Activated CD4-positive, alpha-beta T cell treated with anti-CD3 and anti-CD28 coated beads, Interleukin-2, Interleukin-4, amounts not matched to agents 100 ng/mL and 50 ng/mL, durations not matched to agents 16 hours and 8 hours (primary cell): ENCODE results near the gene CGAS.

Source experiments
- DNase-seq: peaks from one replicate; pipeline ENCODE4 v3.0.0-alpha.2; 2020; ENCODE audit warnings: low spot score

CGAS gene

DNA sequence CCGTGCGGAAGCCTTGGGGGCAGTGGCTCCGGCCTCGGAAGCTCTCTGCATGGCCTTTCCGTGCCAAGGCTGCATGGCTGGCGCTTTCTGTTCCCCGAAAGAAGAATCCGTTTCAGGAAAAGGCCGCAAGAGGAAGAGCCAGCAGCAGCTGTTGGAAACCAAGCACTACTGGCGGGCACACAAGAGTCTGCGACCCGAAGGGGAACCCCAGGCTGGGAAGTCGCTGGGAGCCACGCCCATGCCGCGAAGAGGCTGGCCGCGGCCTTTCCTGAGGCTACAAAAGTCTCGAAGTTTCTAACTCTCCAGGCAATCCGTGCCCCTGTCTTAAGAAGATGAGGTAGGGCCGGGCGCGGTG lies at the start of gene CGAS:
Gene CGAS, minus strand, starts transcription at position 191 of the 355 bp plus-strand sequence. Its CDS starts 116 bp downstream, at position 75.
- peak; percentile 90 for DNase-seq

DNA sequence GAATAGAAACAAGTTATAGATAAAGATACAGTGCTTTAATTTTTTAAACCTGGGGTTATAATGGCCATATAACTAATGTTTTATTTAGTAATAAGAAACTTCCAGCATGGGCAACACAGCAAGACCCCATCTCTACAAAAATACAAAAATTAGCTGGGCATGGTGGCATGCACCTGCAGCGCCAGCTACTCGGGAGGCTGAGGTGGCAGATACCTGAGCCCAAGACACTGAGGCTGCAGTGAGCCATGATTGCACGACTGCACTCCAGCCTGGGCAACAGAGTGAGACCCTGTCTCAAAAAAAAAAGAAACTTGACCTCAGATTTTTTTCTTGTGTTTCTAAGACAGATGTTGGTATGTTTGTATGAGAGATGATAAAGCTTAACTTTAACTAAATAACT lies 45.8 kb upstream of the CGAS start:
- DNase-seq: no peak

DNA sequence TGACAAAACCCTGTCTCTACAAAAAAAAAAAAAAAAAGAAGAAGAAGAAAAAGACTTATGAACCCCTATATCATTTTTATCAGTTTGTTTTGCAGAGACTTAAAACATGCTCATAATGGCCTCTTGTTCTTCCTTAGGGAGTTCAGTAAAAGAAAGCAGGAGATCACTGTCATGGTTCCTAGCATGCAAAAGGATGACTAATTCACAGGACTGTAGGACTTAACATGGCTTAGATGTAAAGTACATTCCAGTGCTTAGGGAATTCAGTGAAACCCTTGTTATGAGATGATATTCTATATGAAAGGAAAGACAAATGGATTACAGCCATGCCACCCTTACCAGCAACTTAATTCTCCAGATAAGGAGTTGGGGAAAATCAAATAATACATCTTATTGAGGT lies 39.3 kb upstream of the CGAS start:
- no peak for DNase-seq

DNA sequence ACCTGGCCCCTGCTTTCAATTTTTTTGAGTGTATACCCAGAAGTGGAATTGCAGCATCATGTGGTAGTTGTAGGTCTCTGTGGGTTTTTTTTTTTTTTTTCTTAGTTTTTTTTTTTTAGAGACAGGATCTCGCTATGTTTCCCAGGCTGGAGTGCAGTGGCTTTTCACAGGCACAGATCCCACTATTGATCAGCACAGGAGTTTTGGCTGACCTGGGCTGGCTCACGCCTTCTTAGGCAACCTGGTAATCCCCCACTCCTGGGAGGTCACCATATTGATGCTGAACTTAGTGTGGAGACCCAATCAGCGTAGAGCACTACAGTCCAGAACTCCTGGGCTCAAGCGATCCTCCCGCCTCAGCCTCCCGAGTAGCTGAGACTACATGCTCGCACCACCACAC lies 35.4 kb upstream of the CGAS start:
- no peak for DNase-seq

DNA sequence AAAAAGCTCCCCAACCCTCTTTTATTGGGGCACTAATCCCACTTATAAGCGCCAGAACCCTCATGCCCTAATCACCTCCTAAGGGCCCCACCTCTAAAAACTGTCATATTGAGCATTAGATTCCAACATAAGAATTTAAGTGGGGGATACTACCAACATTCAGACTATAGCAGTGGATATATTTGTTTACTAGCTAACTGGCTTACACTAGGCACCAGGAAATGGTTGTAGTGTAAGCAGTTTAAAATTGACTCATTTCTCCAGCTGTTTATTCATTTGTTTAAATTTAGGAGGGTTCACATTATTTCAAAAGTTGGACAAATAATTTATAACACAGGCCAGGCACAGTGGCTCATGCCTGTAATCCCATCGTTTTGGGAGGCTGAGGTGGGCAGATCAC lies 32.3 kb upstream of the CGAS start:
- no peak for DNase-seq

DNA sequence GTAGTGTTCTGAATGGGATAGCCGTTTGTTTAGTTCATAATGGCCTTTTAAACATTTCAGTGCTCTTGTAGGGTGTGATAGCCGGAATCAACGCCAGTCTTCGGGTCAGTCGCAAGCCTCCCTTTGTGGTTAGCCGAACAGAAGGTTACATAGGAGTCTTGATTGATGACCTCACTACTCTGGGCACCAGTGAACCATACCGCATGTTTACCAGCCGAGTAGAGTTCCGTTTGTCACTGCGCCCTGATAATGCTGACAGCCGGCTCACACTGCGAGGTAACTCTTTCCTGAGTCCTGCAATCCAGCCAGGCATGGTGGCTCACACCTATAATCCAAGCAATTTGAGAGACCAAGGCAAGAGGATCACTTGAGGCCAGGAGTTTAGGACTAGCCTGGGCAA lies 29.9 kb upstream of the CGAS start:
- DNase-seq: no peak

DNA sequence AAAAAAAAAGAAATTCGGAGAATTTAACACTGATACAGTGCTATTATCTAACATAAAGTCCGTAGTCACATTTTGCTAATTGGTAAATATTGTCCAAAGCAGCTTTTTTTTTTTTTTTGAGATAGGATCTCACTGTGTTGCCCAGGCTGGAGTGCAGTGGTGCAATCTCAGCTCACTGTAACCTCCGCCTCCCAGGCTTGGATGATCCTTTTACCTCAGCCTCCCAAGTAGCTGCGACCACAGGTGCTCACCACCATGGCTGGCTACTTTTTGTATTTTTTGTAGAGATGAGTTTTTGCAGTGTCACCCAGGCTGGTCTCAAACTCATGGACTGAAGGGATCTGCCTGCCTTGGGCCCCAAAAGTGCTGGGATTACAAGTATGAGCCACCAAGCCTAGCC lies 25.3 kb upstream of the CGAS start:
- no peak for DNase-seq

DNA sequence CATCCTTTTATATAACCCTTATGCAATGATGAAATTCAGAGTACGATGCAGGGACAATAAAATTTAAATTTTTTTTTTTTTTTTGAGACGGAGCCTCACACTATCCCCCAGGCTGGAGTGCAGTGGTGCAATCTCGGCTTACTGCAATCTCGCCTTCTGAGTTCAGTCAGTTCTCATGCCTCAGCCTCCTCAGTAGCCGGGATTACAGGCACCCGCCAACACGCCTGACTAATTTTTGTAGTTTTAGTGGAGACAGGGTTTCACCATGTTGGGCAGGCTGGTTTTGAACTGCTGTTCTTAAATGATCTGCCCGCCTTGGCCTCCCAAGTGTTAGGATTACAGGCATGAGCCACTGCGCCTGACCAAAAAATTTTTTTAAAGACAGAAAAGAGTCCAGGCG lies 24.6 kb upstream of the CGAS start:
- peak; percentile 38 for DNase-seq

DNA sequence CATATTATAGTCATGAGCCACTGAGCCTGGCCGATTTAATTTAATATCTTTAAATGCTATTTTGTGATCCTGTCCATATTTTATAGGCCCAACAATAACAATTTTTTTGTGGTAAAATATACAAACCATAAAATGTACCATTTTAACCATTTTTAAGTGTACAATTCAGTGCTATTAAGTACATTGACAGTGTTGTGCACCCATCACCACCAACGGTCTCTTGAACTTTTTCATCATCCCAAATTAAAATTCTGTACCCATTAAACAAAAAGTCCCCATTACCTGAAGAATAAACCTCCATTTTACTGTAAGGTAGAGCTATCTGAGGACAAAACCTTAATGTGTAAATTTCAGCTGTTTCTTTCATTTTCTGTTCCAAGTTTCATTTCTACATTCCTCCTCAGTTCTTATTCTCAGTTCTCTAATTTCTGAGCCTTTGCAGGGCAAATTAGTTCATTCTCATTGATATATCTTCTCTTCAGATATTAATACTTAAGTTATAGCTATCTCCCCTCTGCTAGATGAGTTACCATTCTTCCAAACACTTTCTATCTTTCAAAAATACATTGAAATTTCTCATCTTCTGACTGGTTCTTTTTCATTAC lies 19.7 kb upstream of the CGAS start:
- DNase-seq: no peak

DNA sequence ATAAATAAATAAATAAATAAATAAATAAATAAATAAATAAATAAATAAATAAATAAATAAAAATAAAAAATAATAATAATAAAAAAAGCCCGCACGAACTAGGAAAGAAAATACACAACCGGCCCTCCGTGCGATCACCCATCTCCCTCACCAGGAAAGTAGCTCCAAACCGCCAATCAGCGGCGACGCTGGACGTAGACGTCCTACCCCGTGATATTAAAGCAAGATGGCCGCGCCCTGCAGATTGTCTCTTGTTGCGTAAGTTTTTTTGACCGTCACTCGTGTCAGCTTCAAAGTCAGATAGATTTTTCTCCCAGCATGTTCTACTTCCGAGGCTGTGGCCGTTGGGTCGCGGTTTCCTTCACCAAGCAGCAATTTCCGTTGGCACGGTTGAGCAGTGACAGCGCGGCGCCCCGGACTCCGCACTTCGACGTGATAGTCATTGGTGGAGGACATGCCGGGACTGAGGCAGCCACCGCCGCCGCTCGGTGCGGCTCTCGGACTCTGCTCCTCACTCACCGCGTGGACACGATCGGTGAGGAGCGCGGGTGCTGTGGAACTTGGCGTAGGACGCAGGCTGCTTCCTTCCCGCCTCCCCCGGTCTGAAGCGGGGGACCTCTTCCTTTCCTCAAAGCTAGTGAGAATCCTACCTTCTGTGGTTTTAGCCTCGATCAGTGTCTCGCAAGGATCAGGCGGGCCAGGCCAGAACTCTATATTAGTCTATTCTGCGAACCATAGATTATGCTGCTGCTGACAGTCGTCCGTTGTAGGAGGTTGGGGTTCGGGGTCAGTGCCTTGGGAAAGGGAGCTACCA lies 9.6 kb upstream of the CGAS start, which contains the start of gene MTO1:
Gene MTO1, plus strand, starts transcription at position 201 of the 814 bp plus-strand sequence. Its CDS starts 118 bp downstream, at position 319.
- peak; percentile 94 for DNase-seq

DNA sequence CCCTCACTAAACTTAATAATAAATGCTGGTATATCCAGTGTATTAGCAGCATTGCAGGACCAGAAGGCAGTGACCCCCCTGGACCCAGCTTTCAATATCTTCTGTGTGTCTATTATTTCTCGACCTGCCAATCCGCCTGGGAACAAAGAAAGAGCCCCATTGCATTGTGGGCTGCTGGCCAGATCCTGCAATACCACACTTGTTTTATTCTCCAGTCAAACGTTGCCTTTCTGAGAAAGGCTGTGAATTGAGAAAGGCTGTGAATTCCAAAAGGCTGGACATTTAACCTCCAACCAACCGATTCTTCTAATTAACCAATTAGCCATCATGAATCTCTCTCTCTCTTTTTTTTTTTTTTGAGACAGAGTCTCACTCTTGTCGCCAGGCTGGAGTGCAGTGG lies 8.0 kb upstream of the CGAS start:
- peak; percentile 34 for DNase-seq

DNA sequence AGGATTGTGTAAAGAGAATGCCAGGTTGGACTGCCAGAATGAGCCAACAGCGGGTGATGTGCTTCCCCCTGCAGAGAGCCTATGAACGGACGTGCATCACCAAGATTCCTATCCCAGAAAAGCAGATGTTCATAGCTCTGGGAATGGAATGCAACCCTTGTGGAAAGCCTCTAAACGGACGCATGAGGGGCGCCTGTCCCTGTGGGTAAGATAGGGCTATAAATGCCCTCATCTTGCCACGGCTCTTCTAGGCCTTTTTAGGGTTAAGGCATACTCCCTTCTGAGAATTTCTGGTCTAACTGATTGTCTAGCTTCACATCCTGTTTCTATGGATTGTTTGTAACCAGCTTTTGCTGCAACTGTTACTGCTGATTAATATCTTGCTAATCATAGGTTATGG lies 7.4 kb upstream of the CGAS start:
- DNase-seq: peak; percentile 42

DNA sequence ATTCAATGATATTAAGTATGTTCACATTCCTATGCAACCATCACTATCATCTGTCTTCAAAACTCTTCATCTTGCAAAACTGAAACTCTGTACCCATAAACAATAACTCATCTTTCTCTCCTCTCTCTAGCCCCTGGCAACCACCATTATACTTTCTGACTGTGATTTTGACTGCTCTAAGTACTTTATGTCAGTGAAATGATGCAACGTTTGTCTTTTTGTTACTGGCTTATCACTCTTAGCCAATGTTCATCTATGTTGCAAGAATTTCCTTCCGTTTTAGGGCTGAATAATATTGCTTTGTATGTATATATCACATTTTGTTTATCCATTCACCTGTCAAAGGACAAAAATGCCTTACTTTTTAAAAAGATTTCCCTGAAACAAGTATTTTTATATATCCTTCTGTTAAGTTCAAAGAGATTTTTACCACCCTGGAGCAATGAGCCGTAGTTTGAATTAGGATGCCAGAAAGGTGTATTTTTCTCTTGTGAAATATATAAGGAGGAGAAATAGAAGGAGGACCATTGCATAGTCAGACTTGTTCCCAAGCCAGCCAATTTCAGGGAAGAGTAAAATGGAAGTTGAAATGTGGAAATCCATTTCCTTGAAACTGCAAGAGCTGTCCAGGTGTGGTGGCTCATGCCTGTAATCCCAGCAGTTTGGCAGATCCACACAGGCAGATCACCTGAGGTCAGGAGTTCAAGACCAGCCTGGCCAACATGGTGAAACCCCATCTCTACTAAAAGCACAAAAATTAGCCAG lies 4.0 kb upstream of the CGAS start:
- peak; percentile 78 for DNase-seq

DNA sequence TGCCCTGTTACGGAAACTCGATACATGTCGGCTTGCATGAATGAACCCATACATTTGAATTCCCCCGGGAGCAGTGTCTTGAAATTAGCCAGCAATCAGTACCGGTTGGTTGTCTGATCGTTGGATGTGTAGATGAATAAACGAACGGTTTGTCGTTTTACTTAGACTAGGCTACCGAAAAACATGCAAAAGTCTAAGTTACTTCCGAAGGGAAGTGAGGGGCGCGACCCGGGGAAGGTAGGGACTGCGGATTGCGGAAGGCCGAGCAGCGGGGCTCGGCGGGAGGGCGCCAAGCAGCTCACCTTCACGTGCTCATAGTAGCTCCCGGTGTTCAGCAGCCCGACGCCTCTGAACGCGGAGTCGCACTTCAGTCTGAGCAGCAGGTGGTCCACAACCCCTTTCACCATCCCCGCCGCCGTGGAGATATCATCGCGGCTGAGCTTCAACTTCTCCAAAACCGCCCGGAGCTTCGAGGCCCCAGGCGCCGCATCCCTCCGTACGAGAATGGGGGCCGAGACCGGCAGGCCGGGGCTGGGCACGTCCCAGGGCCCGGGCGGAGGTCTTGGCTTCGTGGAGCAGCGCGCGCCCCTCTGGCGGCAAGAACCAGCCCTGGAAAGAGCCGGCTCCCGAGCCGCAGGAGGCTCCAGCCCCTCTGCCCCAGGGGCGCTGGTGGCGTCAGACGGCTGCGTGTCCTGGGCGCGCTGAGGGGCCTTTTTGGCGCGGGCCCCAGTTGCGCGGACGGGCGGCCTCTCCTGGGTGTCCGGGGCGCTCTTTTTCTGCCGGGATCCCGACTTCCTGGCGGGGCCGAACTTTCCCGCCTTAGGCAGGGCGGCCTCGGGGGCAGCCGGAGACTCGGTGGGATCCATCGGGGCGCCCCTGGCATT lies 632 bp downstream of the CGAS start:
- DNase-seq: peak; percentile 59

DNA sequence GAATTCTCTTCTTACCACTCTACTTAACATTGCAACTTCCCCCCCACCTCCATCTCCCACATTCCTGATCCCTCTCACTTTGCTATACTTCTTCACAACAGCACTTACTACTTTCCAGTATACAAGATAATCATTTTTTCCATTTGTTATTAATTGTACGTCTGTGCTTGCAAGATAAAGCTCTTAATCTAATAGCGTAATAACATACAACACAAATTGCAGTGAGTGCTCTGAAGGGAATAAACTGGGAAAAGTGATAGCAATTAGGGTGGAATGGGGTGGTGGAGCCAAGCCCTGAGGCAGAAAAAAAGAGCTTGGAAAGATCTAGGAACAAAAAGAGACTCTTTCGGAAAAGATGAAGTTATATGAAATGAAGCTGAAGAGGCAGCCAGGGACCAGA lies 8.5 kb downstream of the CGAS start:
- DNase-seq: no peak

DNA sequence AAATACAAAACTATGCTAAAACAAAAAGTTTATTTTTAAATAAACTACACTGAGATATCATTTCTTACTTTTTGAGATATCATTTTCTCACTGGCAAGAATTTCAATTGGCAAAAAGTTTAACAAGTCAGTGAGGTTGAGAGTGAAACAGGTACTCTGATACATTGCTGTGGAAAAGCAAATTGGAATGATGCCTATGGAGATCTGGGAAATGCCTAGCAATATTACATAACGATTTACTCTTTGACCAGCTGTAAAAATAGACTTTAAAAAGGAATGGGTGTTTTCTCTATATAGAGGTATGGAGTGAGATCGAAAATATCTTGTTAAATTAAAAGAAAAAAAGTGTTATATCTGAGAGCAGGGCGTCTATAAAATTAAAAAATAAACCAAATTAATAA lies 16.9 kb downstream of the CGAS start:
- no peak for DNase-seq

DNA sequence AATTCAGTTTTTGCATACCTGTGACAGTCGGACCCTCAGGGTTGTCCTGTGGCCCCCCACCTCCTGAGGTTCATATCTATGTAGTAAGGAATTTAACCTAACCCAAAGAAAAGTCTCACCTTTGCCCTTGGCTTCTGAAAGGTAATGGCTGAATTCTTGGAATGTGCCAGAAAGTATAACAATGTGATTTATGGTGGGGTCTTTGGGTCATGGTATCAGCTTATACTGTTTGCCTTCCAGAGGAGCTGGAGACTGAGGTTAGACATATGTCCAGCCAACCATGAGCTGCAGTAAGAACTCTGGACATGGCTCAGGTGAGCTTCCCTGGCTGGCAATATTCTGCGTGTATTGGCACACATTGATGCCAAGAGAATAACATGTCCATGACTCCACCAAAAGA lies 30.6 kb downstream of the CGAS start:
- no peak for DNase-seq

DNA sequence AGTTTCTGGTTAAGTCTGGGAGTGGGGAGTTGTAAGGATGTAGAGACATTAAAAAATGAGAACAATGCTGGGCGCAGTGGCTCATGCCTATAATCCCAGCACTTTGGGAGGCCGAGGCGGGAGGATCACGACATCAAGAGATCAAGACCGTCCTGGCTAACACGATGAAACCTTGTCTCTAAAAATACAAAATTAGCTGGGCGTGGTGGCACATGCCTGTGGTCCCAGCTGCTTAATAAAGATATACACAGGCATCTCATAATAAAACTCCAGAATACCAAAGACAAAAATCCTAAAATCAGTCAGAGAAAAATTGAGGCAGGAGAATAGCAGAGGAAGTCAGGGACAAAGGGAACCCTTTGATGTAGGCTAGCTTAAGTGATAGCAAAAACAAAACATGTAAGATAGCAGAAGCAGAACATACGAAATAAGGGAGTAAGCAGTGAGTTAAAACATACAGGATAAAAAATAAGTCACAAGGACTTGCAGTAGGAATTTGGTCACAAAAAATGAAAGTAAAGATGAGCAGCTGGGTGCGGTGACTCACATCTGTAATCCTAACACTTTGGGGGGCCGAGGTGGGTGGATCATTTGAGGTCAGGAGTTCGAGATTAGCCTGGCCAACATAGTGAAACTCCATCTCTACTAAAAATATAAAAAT lies 33.9 kb downstream of the CGAS start:
- DNase-seq: no peak

DNA sequence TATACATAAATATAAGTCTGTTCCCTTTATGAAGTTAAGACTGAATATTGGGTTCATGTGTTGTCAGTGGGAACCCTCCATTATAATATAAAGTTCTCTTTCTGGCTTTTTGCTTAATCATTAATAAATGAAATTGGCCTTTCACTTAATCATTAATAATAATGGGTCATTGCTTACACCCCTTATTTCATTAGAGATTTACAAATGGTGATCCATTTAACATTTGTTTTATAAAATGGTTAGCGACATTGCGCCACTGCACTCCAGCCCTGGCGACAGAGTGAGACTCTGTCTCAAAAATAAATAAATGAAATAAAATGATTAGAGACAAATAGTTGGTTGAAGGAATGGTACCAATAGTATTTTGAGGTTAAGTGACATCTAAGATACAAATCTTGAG lies 39.0 kb downstream of the CGAS start:
- no peak for DNase-seq

DNA sequence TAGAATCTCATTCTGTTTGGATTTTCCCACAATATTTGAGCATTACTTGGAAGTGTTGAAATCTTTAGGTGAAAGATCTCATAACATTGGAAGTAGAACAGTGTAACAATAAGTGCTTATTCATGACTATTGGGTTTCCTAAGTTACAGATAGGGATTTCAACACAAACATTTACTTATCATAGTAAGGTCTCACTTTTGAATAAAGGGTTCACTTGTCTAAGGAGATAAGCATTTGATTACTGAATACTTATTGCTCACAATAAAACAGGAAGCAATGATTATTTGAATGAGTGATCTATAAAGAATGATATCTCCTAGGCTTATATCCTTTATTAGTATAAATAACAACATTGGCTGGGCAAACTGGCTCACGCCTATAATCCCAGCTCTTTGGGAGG lies 42.7 kb downstream of the CGAS start:
- DNase-seq: no peak

DNA sequence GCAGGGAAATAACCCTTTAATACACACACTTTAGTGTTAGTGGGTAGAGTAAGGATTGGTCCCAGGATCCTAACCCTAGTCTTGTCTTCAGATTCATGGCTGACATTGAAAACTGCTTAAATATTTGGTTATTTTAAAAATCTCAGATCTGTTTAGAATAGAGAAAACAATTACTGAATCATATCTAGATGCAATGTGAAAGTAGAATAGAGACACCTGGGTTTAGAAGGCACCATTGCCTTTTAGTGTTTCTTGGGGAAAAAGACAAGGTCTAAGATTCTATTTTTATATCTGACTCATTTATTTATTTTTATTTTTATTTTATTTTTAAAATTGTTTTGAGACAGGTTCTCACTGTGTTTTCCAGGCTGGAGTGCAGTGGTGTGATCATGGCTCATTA lies 51.4 kb downstream of the CGAS start:
- no peak for DNase-seq

DNA sequence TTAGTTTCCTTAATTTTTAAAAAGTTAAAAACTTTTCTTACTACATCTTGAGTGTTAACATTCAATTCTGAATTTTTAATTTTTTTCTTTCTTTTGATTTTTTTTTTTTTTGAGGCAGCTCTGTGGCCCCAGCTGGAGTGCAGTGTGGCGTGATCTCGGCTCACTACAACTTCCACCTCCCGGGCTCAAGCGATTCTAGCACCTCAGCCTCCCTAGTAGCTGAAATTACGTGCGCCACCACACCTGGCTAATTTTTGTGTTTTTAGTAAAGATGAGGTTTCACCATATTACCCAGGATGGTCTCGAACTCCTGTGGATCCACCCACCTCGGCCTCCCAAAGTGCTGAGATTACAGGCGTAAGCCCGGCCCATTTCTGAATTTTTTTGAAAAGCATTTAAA lies 56.2 kb downstream of the CGAS start:
- no peak for DNase-seq
